Skeletal muscle tissue (tissue), 4 donors: ENCODE measurements around the gene STX8. TPM values are rescaled to one million over a fixed set of nuclear protein-coding genes. Genes with fewer than 3 reads are reported as not detected.
A peak's percentile ranks its signal among the peaks of the same experiment; 100 is the strongest.
"Not testable (repeated sequence)": the region's sequence is repeated elsewhere in the genome, so short reads cannot be mapped to it uniquely, and the experiment has no call there.

Experiments used
- H3K27ac ChIP-seq: one replicate; pipeline ENCODE4 v1.7.0; 2013; ENCODE audit warnings: mild to moderate bottlenecking, low read depth, low read length, inconsistent platforms
- H3K27me3 ChIP-seq, 3 donors: one replicate each; pipeline ENCODE4 v1.7.0; 2013; ENCODE audit warnings: low read length in 3 of 3; ENCODE audit not compliant: control insufficient read depth in 3 of 3, insufficient read depth in 3 of 3
- H3K36me3 ChIP-seq, 3 donors: one replicate each; pipeline ENCODE4 v1.7.0; 2013; ENCODE audit warnings: low read length in 3 of 3; ENCODE audit not compliant: control insufficient read depth in 3 of 3, insufficient read depth in 3 of 3
- H3K4me1 ChIP-seq, 3 donors: one replicate each; pipeline ENCODE4 v1.7.0; 2013; ENCODE audit warnings: low read length in 3 of 3, mild to moderate bottlenecking in 3 of 3; ENCODE audit not compliant: control insufficient read depth in 3 of 3, insufficient read depth in 3 of 3
- H3K4me3 ChIP-seq, 3 donors: one replicate each; pipeline ENCODE4 v1.7.0; 2013; ENCODE audit warnings: low read length in 3 of 3
- H3K9ac ChIP-seq, 3 donors: one replicate each; pipeline ENCODE4 v1.7.0; 2013; ENCODE audit warnings: low read length in 3 of 3, mild to moderate bottlenecking in 3 of 3, moderate library complexity in 2 of 3, low read depth in 1 of 3
- H3K9me3 ChIP-seq, 3 donors: one replicate each; pipeline ENCODE4 v1.7.0; 2013; ENCODE audit warnings: low read length in 3 of 3; ENCODE audit not compliant: control insufficient read depth in 3 of 3
- total RNA-seq: library from RNA; depleted of rRNA; stranded (reverse); fragments of >200 nt; gene quantifications from one replicate; pipeline ENCODE4 v1.2.3, GENCODE V29; 2014
- donor health status: Osteomylitis.

STX8 gene
- total RNA-seq, 1 donor from 2014 or later = 68.4 TPM

GRCh38 chr17:9389111-9389527 is 186.5 kb downstream of the STX8 start:
- H3K9ac ChIP-seq = no peak overlapping the region
- no peaks in the 10 kb centered on the region for H3K36me3 ChIP-seq
- no peaks in the 10 kb centered on the region for H3K27me3 ChIP-seq
- no peak overlapping the region for H3K4me3 ChIP-seq
- H3K9me3 ChIP-seq = peaks cover 0 to 3% (median 0%) of the 10 kb centered on the region in 3 donors
- peaks cover 0 to 6% (median 0%) of the 10 kb centered on the region in 3 donors for H3K4me1 ChIP-seq
- H3K27ac ChIP-seq = no peak overlapping the region

GRCh38 chr17:9386401-9386800 is 189.2 kb downstream of the STX8 start:
- Histone ChIP-seq H3K36me3 (no peaks in the 10 kb centered on the region), H3K9me3 (no peaks in the 10 kb centered on the region), H3K27me3 (no peaks in the 10 kb centered on the region), H3K27ac (no peak overlapping the region), H3K9ac (no peak overlapping the region), H3K4me3 (no peak overlapping the region), H3K4me1 (peaks cover 0 to 6% (median 0%) of the 10 kb centered on the region in 3 donors)

- Histone ChIP-seq H3K9ac (no peak overlapping the region), H3K9me3 (no peaks in the 10 kb centered on the region), H3K27me3 (no peaks in the 10 kb centered on the region), H3K27ac (no peak overlapping the region), H3K4me3 (no peak overlapping the region), H3K36me3 (no peaks in the 10 kb centered on the region), H3K4me1 (peaks cover 0 to 1% (median 0%) of the 10 kb centered on the region in 3 donors)
Observed at GRCh38 chr17:9383826-9384225, 191.8 kb downstream of the STX8 start.

GRCh38 chr17:9382626-9383025 is 193.0 kb downstream of the STX8 start:
- Histone ChIP-seq H3K4me1 (no peaks in the 10 kb centered on the region), H3K27me3 (no peaks in the 10 kb centered on the region), H3K36me3 (no peaks in the 10 kb centered on the region), H3K27ac (no peak overlapping the region), H3K9ac (no peak overlapping the region), H3K4me3 (no peak overlapping the region), H3K9me3 (no peaks in the 10 kb centered on the region)

DNA sequence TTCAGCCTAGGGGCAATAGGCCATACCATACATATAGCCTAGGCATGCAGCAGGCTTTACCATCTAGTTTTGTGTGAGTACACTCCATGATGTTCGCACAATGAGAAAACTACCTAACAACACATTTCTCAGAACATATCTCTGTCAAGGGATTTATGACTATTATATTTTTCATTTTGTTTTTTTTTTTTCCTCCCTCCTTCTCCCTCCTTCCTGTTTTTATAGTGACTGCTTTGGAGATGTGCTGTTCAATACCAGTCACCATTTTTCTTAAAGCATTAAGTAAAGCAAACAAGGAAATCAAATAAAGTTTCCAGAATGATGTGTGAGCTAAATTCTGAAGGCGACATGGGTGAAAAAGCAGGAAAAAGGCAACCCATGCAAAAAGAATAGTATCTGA is 194.6 kb downstream of the STX8 start:
- Histone ChIP-seq H3K27me3 (no peaks in the 10 kb centered on the region), H3K27ac (no peak overlapping the region), H3K4me3 (no peak overlapping the region), H3K36me3 (no peaks in the 10 kb centered on the region), H3K4me1 (no peaks in the 10 kb centered on the region), H3K9me3 (no peaks in the 10 kb centered on the region), H3K9ac (no peak overlapping the region)

- Histone ChIP-seq H3K27me3 (no peaks in the 10 kb centered on the region), H3K9ac (no peak overlapping the region), H3K36me3 (no peaks in the 10 kb centered on the region), H3K9me3 (no peaks in the 10 kb centered on the region), H3K27ac (no peak overlapping the region), H3K4me3 (no peak overlapping the region), H3K4me1 (no peaks in the 10 kb centered on the region)
Observed at GRCh38 chr17:9380361-9380760, 195.3 kb downstream of the STX8 start.

- not testable (repeated sequence) for H3K4me3 ChIP-seq, H3K4me1 ChIP-seq, H3K27me3 ChIP-seq, H3K9ac ChIP-seq, H3K36me3 ChIP-seq, H3K27ac ChIP-seq, H3K9me3 ChIP-seq
Observed at GRCh38 chr17:9376177-9376576, 199.4 kb downstream of the STX8 start.

DNA sequence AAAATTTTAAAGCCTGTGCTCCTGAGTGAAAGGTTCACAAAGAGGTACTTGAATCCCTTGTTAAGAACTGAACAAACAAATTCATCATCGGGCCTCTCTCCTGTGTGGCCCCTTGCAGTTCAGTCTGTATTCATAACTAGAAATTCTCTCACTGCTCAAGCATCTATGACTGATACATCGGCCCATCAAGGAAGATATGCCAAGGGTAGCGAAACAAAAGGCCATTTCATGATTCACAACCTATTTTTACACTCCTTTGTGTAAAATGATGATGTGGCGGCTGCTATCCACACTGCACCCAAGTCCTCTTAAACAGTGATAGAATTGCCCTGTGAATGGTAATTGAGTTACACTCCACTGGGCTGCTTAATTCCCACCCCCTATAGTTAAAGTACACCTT is 204.6 kb downstream of the STX8 start:
- no peaks in the 10 kb centered on the region for H3K36me3 ChIP-seq
- peak overlapping the region; percentile 49 for H3K27ac ChIP-seq
- peak overlapping the region in 2 of 3 donors; percentile 9 to 35 for H3K9ac ChIP-seq
- H3K4me1 ChIP-seq = peaks cover 6 to 34% (median 20%) of the 10 kb centered on the region in 3 donors
- H3K9me3 ChIP-seq = no peaks in the 10 kb centered on the region
- no peaks in the 10 kb centered on the region for H3K27me3 ChIP-seq
- H3K4me3 ChIP-seq = peak overlapping the region in 1 of 3 donors; percentile 38

- Histone ChIP-seq H3K4me3 (no peak overlapping the region), H3K4me1 (peaks cover 6 to 34% (median 22%) of the 10 kb centered on the region in 3 donors), H3K9ac (peak overlapping the region in 1 of 3 donors; percentile 35), H3K27me3 (no peaks in the 10 kb centered on the region), H3K36me3 (no peaks in the 10 kb centered on the region), H3K9me3 (no peaks in the 10 kb centered on the region), H3K27ac (peak overlapping the region; percentile 49)
Observed at GRCh38 chr17:9370467-9370866, 205.2 kb downstream of the STX8 start.

DNA sequence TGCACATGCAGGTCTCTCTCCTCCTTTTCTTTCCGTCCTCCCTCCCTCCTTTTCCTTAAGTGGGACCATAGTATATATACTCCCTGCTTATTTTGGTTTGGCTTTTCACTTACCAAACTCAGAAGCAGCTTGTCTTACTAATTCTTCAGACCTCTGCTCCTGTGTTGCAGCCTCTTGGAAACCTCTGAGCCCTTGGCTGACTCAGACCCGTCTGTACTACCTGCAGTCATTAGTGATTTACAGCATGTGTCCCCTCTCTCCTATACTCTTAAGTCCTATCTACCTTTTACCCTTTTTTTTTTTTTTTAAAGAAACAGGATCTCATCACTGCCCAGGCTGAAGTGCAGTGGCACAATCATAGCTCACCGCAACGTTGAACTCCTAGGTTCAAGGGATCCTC is 207.0 kb downstream of the STX8 start:
- Histone ChIP-seq H3K36me3 (no peaks in the 10 kb centered on the region), H3K27ac (no peak overlapping the region), H3K9ac (no peak overlapping the region), H3K9me3 (no peaks in the 10 kb centered on the region), H3K27me3 (no peaks in the 10 kb centered on the region), H3K4me1 (peaks cover 6 to 34% (median 22%) of the 10 kb centered on the region in 3 donors), H3K4me3 (no peak overlapping the region)

GRCh38 chr17:9367156-9367555 is 208.5 kb downstream of the STX8 start:
- no peaks in the 10 kb centered on the region for H3K27me3 ChIP-seq
- peaks cover 6 to 34% (median 22%) of the 10 kb centered on the region in 3 donors for H3K4me1 ChIP-seq
- H3K27ac ChIP-seq = peak overlapping the region; percentile 21

More at GRCh38 chr17:9367156-9367555, 208.5 kb downstream of the STX8 start:
- Histone ChIP-seq H3K9me3 (no peaks in the 10 kb centered on the region), H3K4me3 (peak overlapping the region in 1 of 3 donors; percentile 14), H3K9ac (no peak overlapping the region), H3K36me3 (no peaks in the 10 kb centered on the region)
